ENCODE results near the gene EXOC3.

DNA sequence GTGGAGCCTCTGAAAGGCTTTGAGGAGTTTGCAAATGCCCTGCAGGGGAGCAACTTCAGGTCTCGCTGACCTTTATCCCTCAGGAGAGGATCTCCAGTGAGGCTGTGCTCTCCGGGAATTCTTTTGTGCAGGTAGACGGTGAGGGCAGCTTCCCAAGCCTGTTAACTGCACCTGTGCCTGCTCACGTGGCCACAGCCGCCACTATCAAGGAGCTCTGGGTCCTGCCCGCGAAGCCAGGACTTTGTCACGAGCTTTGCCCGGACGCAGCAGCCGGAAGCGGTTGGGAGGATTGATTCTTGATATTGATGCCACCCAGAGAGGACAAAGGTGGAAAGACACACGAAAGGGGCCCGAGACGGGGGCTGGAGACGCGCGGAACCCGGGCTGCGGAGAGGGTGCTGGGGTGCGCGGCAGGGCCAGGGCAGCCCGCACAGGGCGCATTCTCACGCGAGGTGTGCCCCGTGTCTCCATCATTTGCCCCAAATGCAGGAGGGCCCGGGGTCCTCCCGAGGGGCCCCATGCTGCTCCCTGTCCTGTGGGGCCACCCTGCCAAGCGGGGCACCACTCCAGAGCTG, 63.1 kb downstream of the EXOC3 start:
- TF ChIP-seq, protein P1, sequence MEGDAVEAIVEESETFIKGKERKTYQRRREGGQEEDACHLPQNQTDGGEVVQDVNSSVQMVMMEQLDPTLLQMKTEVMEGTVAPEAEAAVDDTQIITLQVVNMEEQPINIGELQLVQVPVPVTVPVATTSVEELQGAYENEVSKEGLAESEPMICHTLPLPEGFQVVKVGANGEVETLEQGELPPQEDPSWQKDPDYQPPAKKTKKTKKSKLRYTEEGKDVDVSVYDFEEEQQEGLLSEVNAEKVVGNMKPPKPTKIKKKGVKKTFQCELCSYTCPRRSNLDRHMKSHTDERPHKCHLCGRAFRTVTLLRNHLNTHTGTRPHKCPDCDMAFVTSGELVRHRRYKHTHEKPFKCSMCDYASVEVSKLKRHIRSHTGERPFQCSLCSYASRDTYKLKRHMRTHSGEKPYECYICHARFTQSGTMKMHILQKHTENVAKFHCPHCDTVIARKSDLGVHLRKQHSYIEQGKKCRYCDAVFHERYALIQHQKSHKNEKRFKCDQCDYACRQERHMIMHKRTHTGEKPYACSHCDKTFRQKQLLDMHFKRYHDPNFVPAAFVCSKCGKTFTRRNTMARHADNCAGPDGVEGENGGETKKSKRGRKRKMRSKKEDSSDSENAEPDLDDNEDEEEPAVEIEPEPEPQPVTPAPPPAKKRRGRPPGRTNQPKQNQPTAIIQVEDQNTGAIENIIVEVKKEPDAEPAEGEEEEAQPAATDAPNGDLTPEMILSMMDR (IDR thresholded peaks at IDR 0.05; ENCODE audit: low read length) = no peak
- no peak for TF ChIP-seq EZH2 (IDR thresholded peaks at IDR 0.05; ENCODE audit: borderline replicate concordance, low read length)

Data from OCI-LY1 (cell line).